Cardiac muscle cell (in vitro differentiated cells and primary cell): ENCODE results near the gene SUGP2. TPM values are rescaled to one million over a fixed set of nuclear protein-coding genes. Genes with fewer than 3 reads are reported as not detected.

Source experiments
- DNase-seq, 2 donors: peaks; one replicate each; pipeline versions ENCODE4 v3.0.0 to v3.0.0-alpha.2; 2010 to 2017; ENCODE audit warnings: low read depth in 1 of 2, low spot score in 1 of 2
- H3K27ac ChIP-seq: fragments of 200-600 bp; sonication (generic); 2 replicates; pipeline ENCODE4 v1.5.1; 2016
- H3K27me3 ChIP-seq: fragments of 200-600 bp; sonication (generic); 2 replicates; pipeline ENCODE4 v1.6.0; 2016; ENCODE audit warnings: control low read depth
- H3K36me3 ChIP-seq: fragments of 200-600 bp; sonication (generic); 2 replicates; pipeline ENCODE4 v1.5.1; 2016; ENCODE audit warnings: control low read depth
- H3K4me1 ChIP-seq: fragments of 200-600 bp; sonication (generic); 2 replicates; pipeline ENCODE4 v1.8.1; 2017; ENCODE audit warnings: low read depth, mild to moderate bottlenecking, mixed run types
- H3K4me3 ChIP-seq: fragments of 200-600 bp; sonication (generic); 2 replicates; pipeline ENCODE4 v1.5.1; 2016; ENCODE audit warnings: mild to moderate bottlenecking
- H3K9me3 ChIP-seq: fragments of 200-600 bp; sonication (generic); 2 replicates; pipeline ENCODE4 v1.5.1; 2017; ENCODE audit warnings: low read depth, mild to moderate bottlenecking, control low read depth
- polyA plus RNA-seq: library from polyadenylated mRNA; unstranded; fragments of >200 nt; fragmentation: Nextera tagmentation; extraction: Ambion mirVana; gene quantifications from 2 replicates; pipeline ENCODE4 v1.2.1, GENCODE V29; 2016
- total RNA-seq: library from RNA; depleted of rRNA; stranded (reverse); fragments of >200 nt; gene quantifications from 2 replicates; pipeline ENCODE4 v1.2.3, GENCODE V29; 2016
- TF ChIP-seq, protein P1 (sequence below): IDR thresholded peaks from 2 replicates; pipeline ENCODE4 v1.5.1; 2012; ENCODE audit warnings: low read depth, mild to moderate bottlenecking, low read length

Gene SUGP2
- total and polyA plus RNA-seq, 2 experiments from 2014 or later = 120 to 126 TPM

DNA sequence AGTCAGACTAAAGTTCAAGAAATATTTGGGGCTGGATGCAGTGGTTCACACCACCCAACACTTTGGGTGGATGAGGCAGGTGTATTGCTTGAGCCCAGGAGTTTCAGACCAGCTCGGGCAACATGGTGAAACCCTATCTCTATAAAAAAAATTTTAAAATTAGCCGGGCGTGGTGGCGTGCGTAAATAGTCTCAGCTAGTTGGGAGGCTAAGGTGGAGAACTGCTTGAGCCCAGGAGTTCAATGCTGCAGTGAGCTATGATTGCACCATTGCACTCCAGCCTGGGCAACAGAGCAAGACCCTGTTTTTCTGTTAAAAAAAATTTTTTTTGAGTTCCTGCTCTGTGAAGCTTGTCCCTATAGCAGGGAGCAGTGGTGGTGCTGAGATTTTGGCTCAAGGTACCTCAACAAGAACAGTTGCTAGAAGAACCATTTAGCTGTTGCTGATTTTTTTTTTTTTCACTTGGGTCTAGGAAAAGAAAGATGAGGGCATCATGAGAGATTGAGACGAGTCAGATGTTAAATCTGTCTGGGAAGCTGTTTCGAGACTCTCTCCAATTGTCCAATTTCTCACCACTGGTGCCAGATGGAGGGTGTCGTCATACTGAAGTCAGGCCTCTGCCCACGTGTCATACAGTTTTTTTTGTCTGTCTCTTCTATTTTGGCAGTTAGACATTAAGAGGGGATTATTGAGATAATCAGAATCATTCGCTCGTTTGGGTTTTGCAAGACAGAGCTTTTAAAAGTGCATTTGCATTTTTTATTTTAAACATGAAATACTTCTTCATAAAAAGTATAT lies 34.2 kb upstream of the SUGP2 start:
- H3K27me3 ChIP-seq = no peaks in the 10 kb centered on the region
- no peaks in the 10 kb centered on the region for H3K9me3 ChIP-seq
- H3K4me1 ChIP-seq = peaks cover 17% of the 10 kb centered on the region
- no peak overlapping the region for H3K27ac ChIP-seq
- TF ChIP-seq, protein P1, sequence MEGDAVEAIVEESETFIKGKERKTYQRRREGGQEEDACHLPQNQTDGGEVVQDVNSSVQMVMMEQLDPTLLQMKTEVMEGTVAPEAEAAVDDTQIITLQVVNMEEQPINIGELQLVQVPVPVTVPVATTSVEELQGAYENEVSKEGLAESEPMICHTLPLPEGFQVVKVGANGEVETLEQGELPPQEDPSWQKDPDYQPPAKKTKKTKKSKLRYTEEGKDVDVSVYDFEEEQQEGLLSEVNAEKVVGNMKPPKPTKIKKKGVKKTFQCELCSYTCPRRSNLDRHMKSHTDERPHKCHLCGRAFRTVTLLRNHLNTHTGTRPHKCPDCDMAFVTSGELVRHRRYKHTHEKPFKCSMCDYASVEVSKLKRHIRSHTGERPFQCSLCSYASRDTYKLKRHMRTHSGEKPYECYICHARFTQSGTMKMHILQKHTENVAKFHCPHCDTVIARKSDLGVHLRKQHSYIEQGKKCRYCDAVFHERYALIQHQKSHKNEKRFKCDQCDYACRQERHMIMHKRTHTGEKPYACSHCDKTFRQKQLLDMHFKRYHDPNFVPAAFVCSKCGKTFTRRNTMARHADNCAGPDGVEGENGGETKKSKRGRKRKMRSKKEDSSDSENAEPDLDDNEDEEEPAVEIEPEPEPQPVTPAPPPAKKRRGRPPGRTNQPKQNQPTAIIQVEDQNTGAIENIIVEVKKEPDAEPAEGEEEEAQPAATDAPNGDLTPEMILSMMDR = no peak
- H3K4me3 ChIP-seq = no peak overlapping the region
- no peaks in the 10 kb centered on the region for H3K36me3 ChIP-seq
- DNase-seq = no peak

DNA sequence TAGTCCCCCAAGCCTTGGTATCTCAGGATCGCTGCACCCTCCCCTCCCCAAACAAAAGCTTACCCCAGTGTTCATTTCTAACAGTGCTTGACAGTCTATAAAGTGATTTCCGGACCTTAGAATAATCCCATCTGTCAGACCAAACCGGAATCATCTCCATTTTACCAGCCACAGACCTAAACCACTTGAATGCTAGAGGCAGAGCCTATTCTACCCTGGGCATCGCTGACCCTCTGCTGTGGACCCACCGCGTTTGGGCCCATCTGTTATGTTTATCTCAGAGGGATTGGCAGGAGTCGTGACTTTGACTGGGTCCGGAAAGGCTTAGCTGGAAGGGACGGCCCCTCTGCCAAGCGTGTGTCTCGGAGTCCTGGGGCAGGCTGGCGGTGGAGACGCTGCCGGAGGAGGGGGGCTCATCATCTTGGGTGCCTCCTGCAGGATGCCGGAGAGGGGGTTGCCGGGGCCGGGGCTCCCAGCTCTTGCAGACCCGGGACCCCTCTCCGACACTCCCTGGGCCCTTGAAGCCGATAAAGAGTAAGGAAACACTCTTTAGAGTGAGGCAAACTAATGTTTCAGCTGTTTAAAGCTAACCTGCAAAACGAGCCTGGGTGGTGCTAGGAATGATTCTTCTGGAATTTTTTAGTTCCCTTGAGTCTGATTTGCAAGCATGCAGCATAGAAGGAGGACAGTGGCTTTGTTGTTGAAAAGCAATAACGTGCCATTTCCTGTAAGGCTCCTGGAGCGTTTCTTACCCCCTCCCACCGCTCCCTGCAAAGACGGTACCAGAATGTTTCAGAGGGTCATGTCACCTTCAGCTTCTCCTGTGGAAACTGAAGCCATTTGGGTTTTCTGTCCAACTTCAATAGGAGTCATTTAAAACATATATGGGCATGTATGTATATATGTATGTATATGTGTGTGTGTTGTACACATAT lies 31.8 kb upstream of the SUGP2 start:
- peak overlapping the region; percentile 55 for H3K4me3 ChIP-seq
- no peaks in the 10 kb centered on the region for H3K27me3 ChIP-seq
- no peaks in the 10 kb centered on the region for H3K36me3 ChIP-seq
- no peaks in the 10 kb centered on the region for H3K9me3 ChIP-seq
- TF ChIP-seq, protein P1 = no peak
- peaks cover 19% of the 10 kb centered on the region for H3K4me1 ChIP-seq
- DNase-seq = peak; percentile 22 to 28
- H3K27ac ChIP-seq = no peak overlapping the region

DNA sequence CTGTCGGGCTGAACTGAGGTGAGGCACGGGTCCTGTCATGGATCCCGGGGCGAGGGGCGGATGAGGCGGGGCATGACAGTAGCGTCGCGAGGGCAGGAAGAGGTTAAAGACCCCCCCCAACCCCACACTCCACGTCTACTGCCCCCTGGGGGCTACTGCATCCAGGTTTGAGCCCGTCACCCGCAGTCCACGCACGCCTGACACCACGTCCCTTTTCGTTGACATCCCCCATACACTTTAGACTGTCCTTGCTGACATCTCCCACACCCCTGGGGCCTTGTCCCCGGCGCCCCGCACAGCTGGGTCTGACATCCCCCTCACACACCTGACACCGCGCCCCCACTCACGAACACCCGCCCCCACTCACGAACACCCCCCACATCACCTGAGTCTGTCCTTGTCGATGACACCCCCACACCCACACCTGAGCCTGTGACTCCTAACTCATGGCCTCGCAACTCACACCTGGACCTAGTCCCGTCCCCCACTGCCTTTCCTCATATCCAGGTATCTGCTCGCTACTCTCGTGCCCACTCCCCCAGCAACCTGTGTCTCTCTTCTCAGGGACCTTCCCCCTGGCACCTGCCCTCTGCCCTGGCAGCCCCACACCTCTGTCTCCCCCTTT lies 30.9 kb upstream of the SUGP2 start:
- Histone ChIP-seq H3K9me3 (no peaks in the 10 kb centered on the region), H3K36me3 (no peaks in the 10 kb centered on the region), H3K27ac (no peak overlapping the region), H3K4me1 (peaks cover 19% of the 10 kb centered on the region), H3K27me3 (no peaks in the 10 kb centered on the region), H3K4me3 (peak overlapping the region; percentile 55)
- TF ChIP-seq, protein P1 = peak; percentile 36
- DNase-seq = no peak

DNA sequence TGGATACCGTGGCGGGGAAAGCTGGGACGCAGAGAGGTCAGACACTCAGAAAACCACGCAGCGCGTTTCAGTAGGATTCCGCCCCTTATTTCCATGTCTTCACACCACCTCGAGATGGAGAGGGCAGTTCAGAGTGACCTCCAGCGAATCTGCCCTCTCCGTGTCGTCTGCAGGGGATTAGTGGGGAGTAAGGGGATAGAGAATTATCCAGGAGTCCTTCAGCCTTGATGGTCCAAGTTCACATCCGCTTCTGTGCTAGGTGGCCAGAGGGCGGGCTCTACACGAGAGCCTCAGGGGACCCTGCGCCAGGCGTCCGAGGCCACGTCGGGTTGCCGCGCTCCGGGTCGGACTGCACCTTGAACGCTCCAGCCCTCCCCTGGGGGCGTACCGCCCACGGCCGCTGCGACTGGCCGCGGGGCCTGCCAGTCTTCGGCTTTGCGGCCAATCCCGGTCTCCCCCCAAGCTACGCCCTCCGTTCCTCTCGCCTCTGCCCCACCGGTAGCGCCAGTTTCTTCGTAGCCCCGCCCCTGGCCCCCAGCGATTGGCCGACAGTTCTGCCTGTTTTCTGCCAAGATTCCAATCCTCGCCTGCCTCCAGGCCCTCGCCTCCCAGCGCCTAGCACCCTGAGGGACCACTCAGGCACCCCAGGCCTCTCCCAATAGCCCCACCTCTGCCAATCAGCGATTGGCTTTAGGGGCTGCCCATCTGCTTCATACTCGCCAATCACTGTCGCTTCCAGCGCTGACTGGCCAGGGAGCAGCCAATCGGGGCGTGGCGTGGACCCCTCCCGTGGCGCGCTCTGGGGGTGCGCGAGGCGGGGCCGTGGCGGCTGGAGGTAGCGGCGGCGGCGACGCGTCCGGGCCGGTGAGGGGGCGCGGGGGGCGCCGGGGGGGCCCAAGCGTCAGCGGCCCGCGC lies 30.1 kb upstream of the SUGP2 start, which contains the start of gene SLC25A42:
SLC25A42 (plus strand) TSS at position 812 of the 915 bp plus-strand sequence. CDS start 32,131 bp downstream, outside the sequence.
- peak within 1 kb of the TSS; percentile 58 for H3K27ac ChIP-seq
- peaks cover under 1% of the 10 kb centered on the region for H3K36me3 ChIP-seq
- DNase-seq = peak; percentile 99 to 100
- TF ChIP-seq, protein P1 = no peak
- H3K9me3 ChIP-seq = no peaks in the 10 kb centered on the region
- H3K4me3 ChIP-seq = peak within 1 kb of the TSS; percentile 55
- H3K27me3 ChIP-seq = no peaks in the 10 kb centered on the region
- H3K4me1 ChIP-seq = peaks cover 19% of the 10 kb centered on the region
